ENCODE data around the gene SLC29A3.

GRCh38 chr10:71359364-71360046, 40.4 kb downstream of the SLC29A3 start:
- TF ChIP-seq CTCF (IDR thresholded peaks at IDR 0.05) (no peak), POLR2AphosphoS5 (IDR thresholded peaks at IDR 0.05; ENCODE audit: low read depth, low read length) (no peak), SIN3A (IDR thresholded peaks at IDR 0.05; ENCODE audit: borderline replicate concordance, insufficient read depth, low read depth, low read length) (no peak)

Data from Panc1 (cell line).